Kidney (tissue), 14 donors: Measurements from ENCODE around the gene RAE1. TPM values are rescaled to one million over a fixed set of nuclear protein-coding genes. Genes with fewer than 3 reads are reported as not detected.
"Not testable (repeated sequence)": the region's sequence is repeated elsewhere in the genome, so short reads cannot be mapped to it uniquely, and the experiment has no call there.

ENCODE experiments used
- DNase-seq, 5 donors: peaks; one replicate each; pipeline ENCODE4 v3.0.0-alpha.2; 2013 to 2020
- FAIRE-seq: peaks from 2 replicates; lab custom pipeline; 2012; peaks lifted over from hg19 to GRCh38; lab: Jason Lieb, UNC
- H3K27ac ChIP-seq, 2 donors: one replicate each; pipeline ENCODE4 v1.7.0; 2013; ENCODE audit warnings: low read depth in 2 of 2, low read length in 2 of 2, inconsistent platforms in 1 of 2
- H3K27me3 ChIP-seq: one replicate; pipeline ENCODE4 v1.7.1; 2013; ENCODE audit warnings: low read length, inconsistent platforms; ENCODE audit not compliant: control insufficient read depth, insufficient read depth
- H3K36me3 ChIP-seq, 3 donors: one replicate each; pipeline versions ENCODE4 v1.7.0 to v1.7.1; 2013; ENCODE audit warnings: low read length in 3 of 3, control low read depth in 1 of 3, inconsistent platforms in 1 of 3; ENCODE audit not compliant: insufficient read depth in 3 of 3, control insufficient read depth in 2 of 3
- H3K4me1 ChIP-seq, 3 donors: one replicate each; pipeline versions ENCODE4 v1.7.0 to v1.7.1; 2013; ENCODE audit warnings: low read length in 3 of 3, inconsistent platforms in 1 of 3, low read depth in 1 of 3; ENCODE audit not compliant: control insufficient read depth in 2 of 3, insufficient read depth in 2 of 3
- H3K4me3 ChIP-seq, 3 donors: one replicate each; pipeline versions ENCODE4 v1.7.0 to v1.8.1; 2013; ENCODE audit warnings: low read length in 3 of 3, control low read depth in 1 of 3, inconsistent platforms in 1 of 3
- H3K9ac ChIP-seq, 3 donors: one replicate each; pipeline versions ENCODE4 v1.7.0 to v1.7.1; 2013; ENCODE audit warnings: low read length in 3 of 3, control low read depth in 1 of 3, inconsistent platforms in 1 of 3
- H3K9me3 ChIP-seq, 3 donors: one replicate each; pipeline versions ENCODE4 v1.7.0 to v1.7.1; 2013; ENCODE audit warnings: low read length in 3 of 3, control low read depth in 1 of 3, inconsistent platforms in 1 of 3; ENCODE audit not compliant: control insufficient read depth in 2 of 3, insufficient read depth in 1 of 3
- CTCF ChIP-seq: IDR thresholded peaks from 3 replicates; pipeline ENCODE4 v1.5.1; 2012; ENCODE audit warnings: mild to moderate bottlenecking, moderate library complexity, borderline replicate concordance; ENCODE audit not compliant: insufficient read depth; ENCODE audit errors: extremely low read depth
- intact Hi-C: fragments of 100-400 bp; cut with DNase I; formaldehyde crosslinking; loops from one replicate; pipeline ENCODE4 v1.11.1; 2022
- polyA plus RNA-seq: library from polyadenylated mRNA; stranded (reverse); fragments of 350-450 nt; fragmentation: Illumina TruSeq; extraction: RNeasy Lipid Tissue Mini Kit (QIAGEN cat#74804); gene quantifications from one replicate; pipeline ENCODE4 v1.2.3, GENCODE V29; 2014; ENCODE audit warnings: low read depth, low replicate concordance; ENCODE audit not compliant: insufficient read depth
- total RNA-seq: library from RNA; stranded (reverse); fragmentation: NEBNext Ultra II Directional; extraction: Animal tissue kit (Norgen Biotek cat#: 25700); gene quantifications from one replicate; pipeline ENCODE4 v1.2.1, GENCODE V29; 2021
- donor health status: control.
- donor health status: control.
- donor health status: control.
- donor health status: control.
- donor health status: control.
- donor health status: DM: yes; HTN: yes; CAD: no.
- donor health status: Normal renal cell carcinoma (clear cell type).

The RAE1 gene
- total and polyA plus RNA-seq, 2 donors from 2014 or later: 19.5 to 26.3 TPM

- no peaks in the 10 kb centered on the region for H3K9me3 ChIP-seq
- no peak for DNase-seq
- no peak for TF ChIP-seq CTCF
Measured at GRCh38 chr20:57417830-57418780, 67.0 kb downstream of the RAE1 start.

GRCh38 chr20:57419479-57419878, 68.4 kb downstream of the RAE1 start:
- H3K9me3 ChIP-seq, intact Hi-C loops, H3K4me3 ChIP-seq, FAIRE-seq, DNase-seq, H3K9ac ChIP-seq, H3K36me3 ChIP-seq, H3K27me3 ChIP-seq, H3K27ac ChIP-seq, H3K4me1 ChIP-seq: not testable (repeated sequence)

More at GRCh38 chr20:57417830-57418780, 67.0 kb downstream of the RAE1 start:
- intact Hi-C loops: no loop called here
- Histone ChIP-seq H3K9ac (no peak overlapping the region), H3K4me3 (no peak overlapping the region), H3K27ac (no peak overlapping the region), H3K36me3 (no peaks in the 10 kb centered on the region), H3K27me3 (no peaks in the 10 kb centered on the region), H3K4me1 (no peaks in the 10 kb centered on the region)
- no peak for FAIRE-seq

GRCh38 chr20:57420571-57421252, 69.7 kb downstream of the RAE1 start:
- intact Hi-C loops: no loop called here
- no peak for DNase-seq
- Histone ChIP-seq H3K27me3 (no peaks in the 10 kb centered on the region), H3K4me1 (no peaks in the 10 kb centered on the region), H3K36me3 (no peaks in the 10 kb centered on the region), H3K4me3 (no peak overlapping the region), H3K9me3 (no peaks in the 10 kb centered on the region), H3K27ac (no peak overlapping the region), H3K9ac (no peak overlapping the region)
- TF ChIP-seq CTCF: no peak
- FAIRE-seq: no peak
